ENCODE results near the gene RUFY1.
"Not testable (repeated sequence)": the region's sequence is repeated elsewhere in the genome, so short reads cannot be mapped to it uniquely, and the experiment has no call there.

RUFY1 gene

DNA sequence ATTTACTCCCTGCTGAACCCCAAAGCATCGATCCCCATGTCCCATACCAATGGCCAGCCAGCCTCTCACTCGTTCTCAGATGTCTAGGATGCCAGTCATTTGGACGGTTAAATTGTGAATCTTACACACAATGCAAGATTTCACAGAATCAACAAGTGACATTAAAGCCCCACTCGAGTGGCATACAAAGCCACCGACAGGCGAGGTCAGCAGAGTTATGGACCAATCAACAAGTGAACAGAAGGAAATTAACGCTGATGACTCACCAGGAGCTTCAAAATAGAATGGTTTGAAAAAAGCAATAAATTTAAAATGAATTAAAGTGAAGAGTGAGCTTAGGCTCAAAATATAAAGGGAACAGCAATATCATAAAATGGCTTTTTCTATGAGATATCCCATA is 8.2 kb upstream of the RUFY1 start:
- DNase-seq = no peak

GRCh38 chr5:179543275-179543674 is 7.1 kb upstream of the RUFY1 start:
- DNase-seq = not testable (repeated sequence)

DNA sequence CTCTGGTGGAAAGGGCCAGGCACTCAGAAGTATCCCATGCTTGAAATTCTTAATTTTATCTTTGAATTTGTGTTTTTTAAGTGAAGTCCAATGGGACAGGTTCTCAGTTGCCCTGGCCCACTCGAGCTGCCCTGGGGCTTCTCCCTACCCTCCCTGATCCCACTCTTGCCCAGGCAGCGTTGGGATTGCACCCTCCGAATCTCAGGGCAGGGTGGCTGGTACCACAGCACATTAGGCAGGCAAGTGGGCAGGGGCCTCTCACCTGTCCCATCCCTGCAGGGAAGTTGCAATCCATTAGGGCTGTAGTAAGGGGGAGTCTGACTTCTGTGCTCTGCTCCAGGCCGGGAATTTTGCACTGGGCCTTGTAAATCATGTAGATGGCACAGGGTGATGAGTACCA is 2.7 kb downstream of the RUFY1 start:
- DNase-seq = no peak

DNA sequence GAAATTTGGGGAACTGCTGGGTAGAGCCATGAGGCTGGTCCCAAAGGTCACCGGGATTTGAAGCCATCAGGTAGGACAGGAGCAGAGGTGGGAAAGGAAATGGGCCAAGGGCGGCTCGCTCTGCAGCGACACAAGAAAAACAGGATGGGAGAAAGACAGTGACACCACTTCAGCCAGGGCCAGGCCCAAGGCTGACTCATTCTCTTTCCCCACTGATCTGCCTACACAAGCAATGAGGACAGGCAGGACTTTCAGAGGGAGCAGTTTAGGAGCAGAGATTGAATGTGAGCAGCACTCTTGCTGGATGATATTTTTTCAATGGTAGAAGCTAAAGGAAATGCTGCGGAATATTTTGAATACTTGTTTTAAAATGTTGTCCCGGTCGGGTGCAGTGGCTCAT is 3.5 kb downstream of the RUFY1 start:
- no peak for DNase-seq

GRCh38 chr5:179554981-179555380 is 4.6 kb downstream of the RUFY1 start:
- no peak for DNase-seq

GRCh38 chr5:179558261-179558799 is 8.0 kb downstream of the RUFY1 start:
- DNase-seq = not testable (repeated sequence)

- no peak for DNase-seq
Measured at GRCh38 chr5:179558932-179559283, 8.6 kb downstream of the RUFY1 start.

- peak; percentile 99 for DNase-seq
Measured at GRCh38 chr5:179559284-179560252, 9.2 kb downstream of the RUFY1 start.

- DNase-seq = no peak
Measured at GRCh38 chr5:179564526-179564925, 14.2 kb downstream of the RUFY1 start.

DNA sequence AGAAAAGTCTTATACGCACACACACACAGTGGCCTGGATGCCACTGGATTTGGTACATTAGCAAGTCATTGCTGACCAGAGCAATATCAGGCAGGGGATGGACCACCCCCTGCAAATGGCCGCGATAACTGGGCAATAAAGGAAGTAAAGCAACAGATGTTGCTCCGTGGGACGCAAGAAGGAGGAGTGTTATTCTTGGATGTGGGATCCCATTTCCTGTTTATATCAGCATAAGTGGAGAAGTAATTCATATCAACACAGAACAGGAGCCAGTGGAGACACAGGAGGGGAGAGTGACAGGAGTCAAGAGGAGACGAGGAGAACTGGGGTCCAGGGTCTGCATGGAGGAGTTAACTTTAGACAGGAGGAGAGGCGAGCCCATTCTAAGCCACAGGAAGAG is 18.4 kb downstream of the RUFY1 start:
- no peak for DNase-seq

- no peak for DNase-seq
Measured at GRCh38 chr5:179572386-179572785, 22.0 kb downstream of the RUFY1 start.

DNA sequence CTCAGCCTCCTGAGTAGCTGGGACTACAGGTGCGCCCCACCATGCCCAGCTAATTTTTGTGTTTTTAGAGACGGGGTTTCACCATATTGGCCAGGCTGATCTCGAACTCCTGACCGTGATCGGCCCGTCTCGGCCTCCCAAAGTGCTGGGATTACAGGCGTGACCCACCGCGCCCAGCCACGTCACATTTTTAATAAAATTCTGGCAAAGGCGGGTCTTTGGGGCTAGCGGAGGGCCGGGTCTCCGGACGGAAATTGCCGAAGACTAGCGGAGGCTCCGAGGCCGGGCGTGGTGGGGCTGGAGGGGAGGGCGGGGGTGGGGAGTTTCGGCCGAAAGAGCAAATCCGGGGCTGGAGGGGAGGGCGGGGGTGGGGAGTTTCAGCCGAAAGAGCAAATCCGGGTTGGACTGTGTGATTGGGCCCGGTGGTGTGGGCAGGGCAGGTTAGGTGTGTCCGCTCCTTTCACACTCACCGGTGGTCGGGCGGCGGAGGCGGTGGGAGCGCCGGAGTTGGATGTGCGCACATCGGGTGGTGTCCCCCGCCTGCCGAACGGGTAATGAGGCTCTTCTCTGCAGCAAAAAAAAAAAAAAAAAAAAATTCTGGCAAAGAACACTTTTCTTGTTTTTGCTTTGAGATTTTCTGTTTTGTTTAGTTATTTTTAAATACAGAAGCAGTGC is 27.1 kb downstream of the RUFY1 start:
- no peak for DNase-seq

GRCh38 chr5:179585941-179586401 is 35.6 kb downstream of the RUFY1 start:
- no peak for DNase-seq

DNA sequence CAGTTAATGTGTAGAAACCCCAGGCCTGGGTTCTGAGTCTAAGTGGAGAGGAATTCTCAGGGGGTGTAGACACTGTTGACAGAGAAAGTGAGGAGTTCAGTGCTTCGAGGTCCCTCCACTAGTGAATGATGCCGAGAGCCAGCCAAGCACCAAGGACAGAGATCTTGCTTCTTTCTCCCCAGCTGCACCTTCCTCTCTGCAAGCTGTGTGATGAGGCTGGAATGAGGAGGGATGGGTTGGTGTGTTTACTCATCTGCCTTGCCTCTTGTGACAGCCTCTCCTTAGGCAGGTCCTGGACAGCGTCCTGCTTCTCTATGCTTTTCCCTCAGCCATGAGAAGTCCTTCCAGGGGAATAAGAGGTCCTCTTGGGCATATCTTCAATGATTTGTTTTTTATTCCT is 37.8 kb downstream of the RUFY1 start:
- DNase-seq = no peak

DNA sequence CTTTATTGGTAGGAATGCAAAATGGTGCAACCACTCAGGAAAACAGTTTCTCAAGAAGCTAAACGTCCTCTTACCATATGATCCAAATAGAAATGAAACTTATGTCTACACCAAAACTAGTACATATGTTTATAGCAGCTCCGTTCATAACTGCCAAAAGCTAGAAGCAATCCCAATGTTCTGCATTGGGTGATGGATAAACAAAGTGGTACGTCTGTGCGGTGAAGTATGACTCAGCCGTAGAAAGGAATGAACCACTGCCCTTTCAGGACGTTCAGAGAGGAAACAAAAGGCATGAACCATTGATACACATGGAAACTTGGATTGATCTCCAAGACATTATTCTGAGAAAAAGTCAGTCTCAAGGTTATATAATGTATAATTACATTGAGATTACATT is 45.6 kb downstream of the RUFY1 start:
- DNase-seq = no peak

DNA sequence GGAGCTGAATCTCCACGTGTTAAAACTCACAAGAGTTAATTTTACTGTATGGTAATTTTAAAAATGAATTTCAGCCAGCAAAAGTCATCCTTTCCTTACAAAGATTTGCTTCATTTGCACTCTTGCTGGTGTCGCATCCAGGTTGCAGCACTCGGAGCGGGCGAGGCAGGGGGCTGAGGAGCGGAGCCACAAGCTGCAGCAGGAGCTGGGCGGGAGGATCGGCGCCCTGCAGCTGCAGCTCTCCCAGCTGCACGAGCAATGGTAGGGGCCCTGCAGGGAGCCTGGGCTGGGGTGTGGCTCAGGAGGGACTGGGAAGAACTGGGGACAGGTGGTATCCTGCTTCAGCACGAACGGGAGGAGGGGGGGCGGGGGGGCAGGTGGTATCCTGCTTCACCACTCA is 46.1 kb downstream of the RUFY1 start:
- no peak for DNase-seq

GRCh38 chr5:179599100-179599499 is 48.7 kb downstream of the RUFY1 start:
- no peak for DNase-seq

DNA sequence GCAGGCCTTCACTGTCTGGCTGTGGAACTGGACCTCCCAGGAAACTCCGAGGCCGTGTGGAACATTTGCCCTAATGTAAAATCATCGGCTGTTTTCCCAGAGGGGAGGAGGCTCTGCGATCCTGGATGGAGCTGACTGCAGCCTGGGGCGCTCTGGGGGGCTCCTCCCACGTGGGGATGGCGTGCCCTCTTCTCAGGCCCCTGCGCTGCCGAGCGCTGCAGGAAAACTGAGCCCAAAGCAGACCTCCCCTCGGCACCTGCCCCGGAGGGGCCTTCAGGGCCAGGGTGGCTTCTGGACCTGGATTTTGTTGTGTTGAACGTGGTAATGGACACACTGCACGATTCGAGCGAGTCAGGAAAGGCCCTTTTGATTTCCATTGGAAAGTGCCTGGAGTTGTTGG is 49.2 kb downstream of the RUFY1 start:
- DNase-seq = no peak

- DNase-seq = no peak
Measured at GRCh38 chr5:179599973-179600372, 49.6 kb downstream of the RUFY1 start.

- no peak for DNase-seq
Measured at GRCh38 chr5:179601871-179602625, 51.7 kb downstream of the RUFY1 start.

GRCh38 chr5:179603308-179603707 is 53.0 kb downstream of the RUFY1 start:
- no peak for DNase-seq

DNA sequence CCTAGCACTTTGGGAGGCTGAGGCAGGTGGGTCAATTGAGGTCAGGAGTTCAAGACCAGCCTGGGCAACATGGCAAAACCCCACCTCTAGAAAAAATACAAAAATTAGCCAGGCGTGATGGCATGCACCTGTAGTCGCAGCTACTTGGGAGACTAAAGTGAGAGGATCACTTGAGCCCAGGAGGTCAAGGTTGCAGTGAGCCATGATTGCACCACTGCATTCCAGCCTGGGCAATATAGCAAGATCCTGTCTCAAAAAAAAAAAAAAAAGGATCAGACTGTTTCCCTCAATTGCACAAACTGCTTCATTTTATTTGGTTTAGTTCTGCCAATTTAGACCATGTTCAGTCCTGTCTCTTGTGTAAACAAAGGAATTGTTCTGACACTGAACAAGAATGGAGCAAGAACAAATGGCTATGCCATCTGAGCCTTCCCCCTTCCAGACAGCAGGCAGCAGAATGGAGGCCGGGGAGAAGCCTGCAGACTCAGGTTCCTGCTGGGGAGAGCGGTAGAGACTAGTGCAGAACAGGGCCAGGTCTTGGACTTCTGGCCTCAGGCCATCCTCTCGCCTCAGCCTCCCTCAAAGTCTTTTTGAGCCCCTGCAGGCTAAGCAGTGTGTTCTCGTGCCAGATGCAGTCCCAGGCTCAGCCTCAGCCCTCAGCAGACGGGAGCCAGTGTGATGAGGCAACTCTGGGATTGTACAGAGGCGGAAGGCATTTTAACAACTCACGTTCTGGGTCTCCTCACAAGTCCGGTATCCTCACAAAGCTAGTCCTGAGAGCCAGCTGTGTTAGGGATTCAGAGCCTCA is 54.9 kb downstream of the RUFY1 start:
- DNase-seq = no peak
